NK-92 treated with Interleukin-12 subunit alpha and Interleukin-12 subunit beta, amount 100 ng/mL, for 24 hours (cell line): ENCODE measurements around the gene THAP4.
"Not testable (repeated sequence)": the region's sequence is repeated elsewhere in the genome, so short reads cannot be mapped to it uniquely, and the experiment has no call there.

Source experiments
- DNase-seq: peaks from one replicate; lab custom pipeline; 2025; lab: John Stamatoyannopoulos, UW

THAP4 gene

DNA sequence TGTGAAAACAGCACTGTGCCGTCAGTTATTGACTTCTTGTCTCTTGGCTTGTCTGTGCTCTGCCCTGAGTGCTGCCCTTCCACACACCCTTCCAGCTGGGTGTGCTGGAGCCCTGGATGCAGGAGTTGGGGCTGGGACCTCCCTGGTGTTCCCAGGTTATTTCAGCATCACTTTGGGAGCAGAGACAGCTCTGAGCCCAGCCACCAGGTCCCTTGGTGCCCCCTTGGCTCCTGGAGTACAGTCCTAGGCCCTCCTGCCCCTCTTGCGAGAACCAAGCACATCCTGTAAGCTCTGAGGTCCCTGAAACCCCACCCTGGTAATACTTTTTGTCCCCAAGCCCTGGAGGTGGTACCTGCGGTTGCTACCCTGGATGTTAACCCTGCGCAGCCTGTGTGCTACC lies 54.2 kb downstream of the THAP4 start:
- no peak for DNase-seq

GRCh38 chr2:241582328-241582727 lies 54.6 kb downstream of the THAP4 start:
- DNase-seq: no peak

GRCh38 chr2:241579281-241579680 lies 57.7 kb downstream of the THAP4 start:
- no peak for DNase-seq

GRCh38 chr2:241577413-241578122 lies 59.4 kb downstream of the THAP4 start:
- no peak for DNase-seq

GRCh38 chr2:241576293-241576654 lies 60.7 kb downstream of the THAP4 start:
- no peak for DNase-seq

DNA sequence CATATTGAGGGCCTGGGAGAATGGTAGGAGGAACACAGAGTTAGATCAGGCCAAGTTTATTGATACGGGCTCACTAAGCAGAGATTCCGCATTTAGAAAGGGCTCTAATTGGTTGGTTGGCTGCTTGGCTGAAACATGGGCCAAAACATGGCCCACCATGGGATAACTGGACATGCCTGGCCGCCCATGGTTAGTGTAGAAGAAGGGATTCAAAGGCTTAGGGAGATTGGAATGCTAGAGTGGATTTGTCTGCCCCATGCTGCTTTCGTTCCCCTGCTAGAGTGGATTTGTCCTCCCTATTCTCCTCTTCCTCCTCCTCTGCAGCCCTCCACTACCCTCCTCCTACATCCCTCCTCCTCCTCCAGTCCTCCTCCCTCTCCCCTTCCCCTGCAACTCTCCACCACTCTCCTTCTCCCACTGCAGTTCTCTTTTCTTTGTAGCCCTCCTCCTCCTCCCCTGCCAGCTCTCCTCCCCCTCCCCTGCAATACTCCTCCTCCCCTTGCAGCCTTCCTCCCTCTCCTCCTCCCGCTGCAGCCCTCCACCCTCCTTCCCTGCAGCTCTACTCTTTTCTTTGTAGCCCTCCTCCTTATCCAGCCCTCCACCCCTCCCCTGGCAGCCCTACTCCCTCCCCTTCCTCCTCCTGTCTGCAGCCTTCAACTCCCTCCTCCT lies 61.2 kb downstream of the THAP4 start:
- DNase-seq: no peak

DNA sequence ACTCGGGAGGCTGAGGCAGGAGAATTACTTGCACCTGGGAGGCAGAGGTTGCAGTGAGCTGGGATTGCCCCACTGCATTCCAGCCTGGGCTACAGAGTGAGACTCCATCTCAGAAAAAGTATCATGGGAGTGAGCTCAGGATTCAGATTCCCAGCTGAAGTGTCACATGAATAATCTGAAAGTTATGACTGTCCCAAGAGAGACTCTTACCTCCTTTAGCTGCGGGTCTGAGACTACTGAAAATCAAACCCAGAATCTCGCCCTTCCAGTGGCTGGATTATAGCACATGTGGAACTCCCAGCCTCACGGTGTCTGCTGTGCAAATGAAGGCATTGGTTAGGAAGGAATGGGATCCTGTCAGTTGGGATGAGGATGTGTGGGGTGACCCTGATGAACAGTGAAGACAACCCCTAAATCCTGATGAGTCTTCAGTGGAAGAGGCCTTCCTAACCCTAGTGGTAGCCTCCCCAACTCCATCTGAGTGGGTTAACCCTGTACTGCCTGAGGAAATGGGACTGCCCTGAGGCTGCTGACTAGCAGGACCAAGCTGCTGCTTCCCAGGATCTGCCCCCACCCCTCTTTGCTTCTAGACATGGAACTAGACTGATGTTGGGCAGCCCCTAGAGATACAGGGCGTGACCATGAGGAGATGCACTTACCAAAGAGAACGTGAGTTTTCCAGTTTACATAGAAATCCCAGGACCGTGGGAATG lies 61.9 kb downstream of the THAP4 start:
- DNase-seq: no peak

GRCh38 chr2:241573741-241574140 lies 63.2 kb downstream of the THAP4 start:
- no peak for DNase-seq

- DNase-seq: not testable (repeated sequence)
Measured at GRCh38 chr2:241572915-241573651, 63.9 kb downstream of the THAP4 start.

- DNase-seq: no peak
Measured at GRCh38 chr2:241571821-241572620, 64.9 kb downstream of the THAP4 start.

DNA sequence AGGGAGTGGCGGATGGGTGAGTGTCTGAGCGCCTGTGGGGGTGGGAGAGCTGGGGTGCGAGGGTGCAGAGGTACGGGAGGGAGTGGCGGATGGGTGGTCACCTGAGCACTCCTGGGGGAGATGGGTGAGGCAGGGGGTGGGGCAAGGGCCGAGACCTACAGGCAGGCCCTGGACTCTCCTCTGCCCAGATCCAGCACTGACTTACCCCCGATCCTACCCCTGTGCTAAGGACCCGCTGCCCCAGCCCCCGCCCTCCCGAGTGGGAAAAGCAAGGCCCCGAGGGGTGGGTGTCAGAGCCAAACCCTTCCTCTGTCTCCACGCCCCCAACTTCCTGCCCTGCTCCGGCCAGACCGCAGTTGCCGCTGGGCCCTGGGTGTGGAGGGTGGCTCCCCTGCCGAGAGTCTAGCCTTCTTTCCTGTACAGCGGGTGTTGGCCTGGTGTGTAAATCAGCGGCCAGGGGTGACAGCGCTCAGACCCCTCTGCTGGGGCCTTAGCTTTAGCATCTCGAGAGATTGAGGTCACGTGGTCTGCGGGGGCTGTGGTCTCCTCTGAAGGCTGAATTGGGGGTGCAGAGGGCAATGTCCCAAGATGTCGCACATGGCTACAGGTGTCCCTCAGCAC lies 65.9 kb downstream of the THAP4 start:
- DNase-seq: no peak

- no peak for DNase-seq
Measured at GRCh38 chr2:241569831-241570281, 67.1 kb downstream of the THAP4 start.

DNA sequence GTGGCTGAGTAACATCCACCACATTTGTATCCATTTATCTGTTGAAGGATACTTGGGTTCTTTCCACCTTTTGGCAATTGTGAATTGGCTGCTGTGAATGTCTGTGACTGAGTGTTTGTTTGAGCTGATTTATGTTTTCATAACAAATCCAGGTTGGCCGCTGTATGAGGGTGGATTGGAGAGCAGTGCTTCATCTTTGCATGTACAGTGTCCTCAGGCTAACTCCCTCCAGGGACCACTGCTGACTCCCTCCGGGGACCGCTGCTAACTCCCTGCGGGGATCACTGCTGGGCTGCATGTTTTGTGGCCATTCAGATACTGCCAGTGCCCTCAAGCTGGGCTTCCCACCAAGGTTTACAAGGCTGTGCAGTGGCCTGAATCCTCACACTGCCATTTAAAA lies 68.2 kb downstream of the THAP4 start:
- no peak for DNase-seq

GRCh38 chr2:241567776-241568175 lies 69.2 kb downstream of the THAP4 start:
- no peak for DNase-seq

- DNase-seq: not testable (repeated sequence)
Measured at GRCh38 chr2:241567266-241567665, 69.7 kb downstream of the THAP4 start.

GRCh38 chr2:241566468-241566867 lies 70.5 kb downstream of the THAP4 start:
- DNase-seq: no peak

- DNase-seq: not testable (repeated sequence)
Measured at GRCh38 chr2:241566021-241566420, 70.9 kb downstream of the THAP4 start.

- no peak for DNase-seq
Measured at GRCh38 chr2:241565411-241565810, 71.5 kb downstream of the THAP4 start.

GRCh38 chr2:241564596-241565410 lies 72.2 kb downstream of the THAP4 start:
- DNase-seq: no peak

DNA sequence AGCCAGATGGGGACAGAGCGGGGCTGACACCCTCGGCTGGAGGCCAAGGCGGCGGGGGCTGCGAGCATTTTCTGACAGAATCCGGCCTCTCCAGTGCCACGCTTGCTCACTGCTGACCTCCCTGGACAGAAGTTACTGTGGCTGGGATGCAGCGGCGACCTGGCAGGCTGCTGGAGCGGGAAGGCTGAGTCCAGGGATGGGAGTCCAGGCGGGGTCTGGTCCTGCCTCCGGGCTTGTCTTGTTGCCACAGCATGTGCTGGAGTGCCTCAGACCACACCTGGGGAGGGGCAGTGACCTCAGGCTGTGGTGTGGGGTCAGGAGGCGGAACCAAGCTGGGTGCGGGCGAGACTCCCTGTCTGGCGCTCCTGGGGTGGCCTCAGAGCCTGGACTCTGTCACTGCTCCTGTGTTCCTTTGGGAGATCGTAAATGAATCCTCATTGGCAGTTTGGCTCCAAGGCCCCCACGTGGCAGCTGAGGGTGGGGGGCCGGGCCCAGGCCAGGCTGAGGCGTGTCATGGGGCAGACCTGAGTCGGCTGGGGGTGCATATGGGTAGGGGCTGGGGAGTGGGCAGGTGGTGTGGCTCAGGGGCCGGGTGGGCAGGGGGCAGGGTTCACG lies 72.9 kb downstream of the THAP4 start:
- DNase-seq: no peak
